ENCODE results near the gene DDX60.
"Not testable (repeated sequence)": the region's sequence is repeated elsewhere in the genome, so short reads cannot be mapped to it uniquely, and the experiment has no call there.

Gene DDX60

GRCh38 chr4:168293386-168293975, 25.1 kb downstream of the DDX60 start:
- no peak for DNase-seq

GRCh38 chr4:168291242-168291641, 27.3 kb downstream of the DDX60 start:
- no peak for DNase-seq

GRCh38 chr4:168285850-168286249, 32.7 kb downstream of the DDX60 start:
- not testable (repeated sequence) for DNase-seq

- DNase-seq, result no peak
These were observed 39.0 kb downstream of the DDX60 start for GRCh38 chr4:168279556-168279955.

- no peak for DNase-seq
These were observed 42.7 kb downstream of the DDX60 start for GRCh38 chr4:168275836-168276235.

- no peak for DNase-seq
These were observed 43.7 kb downstream of the DDX60 start for GRCh38 chr4:168274871-168275270.

- DNase-seq, result no peak
These were observed 44.7 kb downstream of the DDX60 start for GRCh38 chr4:168273838-168274237.

- DNase-seq, result no peak
These were observed 46.1 kb downstream of the DDX60 start for GRCh38 chr4:168272488-168272887.

- DNase-seq, result no peak
These were observed 48.7 kb downstream of the DDX60 start for GRCh38 chr4:168269896-168270295.

GRCh38 chr4:168265327-168265726, 53.2 kb downstream of the DDX60 start:
- DNase-seq, result no peak

- DNase-seq, result no peak
These were observed 53.6 kb downstream of the DDX60 start for GRCh38 chr4:168264903-168265302.

GRCh38 chr4:168263039-168263438, 55.5 kb downstream of the DDX60 start:
- no peak for DNase-seq

GRCh38 chr4:168259096-168259495, 59.5 kb downstream of the DDX60 start:
- no peak for DNase-seq

GRCh38 chr4:168257768-168258167, 60.8 kb downstream of the DDX60 start:
- no peak for DNase-seq

GRCh38 chr4:168248176-168248710, 70.3 kb downstream of the DDX60 start:
- no peak for DNase-seq

- DNase-seq, result no peak
These were observed 70.9 kb downstream of the DDX60 start for GRCh38 chr4:168247603-168248002.

GRCh38 chr4:168241953-168242352, 76.6 kb downstream of the DDX60 start:
- no peak for DNase-seq

GRCh38 chr4:168240821-168241220, 77.7 kb downstream of the DDX60 start:
- no peak for DNase-seq

GRCh38 chr4:168221301-168221700, 97.3 kb downstream of the DDX60 start:
- DNase-seq, result no peak

GRCh38 chr4:168220893-168221292, 97.7 kb downstream of the DDX60 start:
- no peak for DNase-seq

- no peak for DNase-seq
These were observed 99.9 kb downstream of the DDX60 start for GRCh38 chr4:168218645-168219044.

GRCh38 chr4:168213511-168213910, 105.0 kb downstream of the DDX60 start:
- not testable (repeated sequence) for DNase-seq

- no peak for DNase-seq
These were observed 105.9 kb downstream of the DDX60 start for GRCh38 chr4:168212656-168213055.

GRCh38 chr4:168208957-168209614, 109.5 kb downstream of the DDX60 start:
- DNase-seq, result no peak

Measured in stimulated activated CD4-positive, alpha-beta T cell treated with anti-CD3 and anti-CD28 coated beads, Interleukin-4, amount 100 ng/mL, for 4 hours (primary cell).